Sciatic nerve (tissue), 1 donor: Measurements from ENCODE around the gene TMEM240. TPM values are rescaled to one million over a fixed set of nuclear protein-coding genes. Genes with fewer than 3 reads are reported as not detected.

Experiments
- total RNA-seq: library from RNA; stranded (reverse); fragmentation: NEBNext Ultra II Directional; extraction: Animal tissue kit (Norgen Biotek cat#: 25700); gene quantifications from one replicate; pipeline ENCODE4 v1.2.1, GENCODE V29; 2021
- donor health status: DM: no; HTN: no; CAD: no.

The TMEM240 gene
- total RNA-seq, 1 donor from 2014 or later, result 7.1 TPM

Other genes starting within 250 kb of the TMEM240 start
- 74.7 TPM for gene ACAP3, start 232.7 kb downstream of the TMEM240 start, total RNA-seq
- 11.3 TPM for gene PUSL1, start 232.0 kb downstream of the TMEM240 start, total RNA-seq
- 111 TPM for gene INTS11, start 216.0 kb downstream of the TMEM240 start, total RNA-seq
- 15.7 TPM for gene CPTP, start 215.8 kb downstream of the TMEM240 start, total RNA-seq
- gene TAS1R3, start 209.3 kb downstream of the TMEM240 start, total RNA-seq, result 0.49 TPM
- gene DVL1, start 191.2 kb downstream of the TMEM240 start, total RNA-seq, result 91.4 TPM
- 262 TPM for gene MXRA8, start 182.1 kb downstream of the TMEM240 start, total RNA-seq
- gene AURKAIP1, start 165.4 kb downstream of the TMEM240 start, total RNA-seq, result 58.9 TPM
- 207 TPM for gene CCNL2, start 141.3 kb downstream of the TMEM240 start, total RNA-seq
- 75.6 TPM for gene MRPL20, start 133.3 kb downstream of the TMEM240 start, total RNA-seq
- 11.2 TPM for gene ANKRD65, start 119.3 kb downstream of the TMEM240 start, total RNA-seq
- gene VWA1, start 104.9 kb downstream of the TMEM240 start, total RNA-seq, result 175 TPM
- 2.4 TPM for gene ATAD3C, start 90.9 kb downstream of the TMEM240 start, total RNA-seq
- gene ATAD3B, start 68.9 kb downstream of the TMEM240 start, total RNA-seq, result 28.6 TPM
- 19.4 TPM for gene ATAD3A, start 28.5 kb downstream of the TMEM240 start, total RNA-seq
- gene SSU72, start 34.2 kb upstream of the TMEM240 start, total RNA-seq, result 78.5 TPM
- 2.4 TPM for gene FNDC10, start 59.5 kb upstream of the TMEM240 start, total RNA-seq
- 68.4 TPM for gene MIB2, start 74.9 kb upstream of the TMEM240 start, total RNA-seq
- gene MMP23B, start 91.5 kb upstream of the TMEM240 start, total RNA-seq, result 5.4 TPM
- gene CDK11B, start 118.4 kb upstream of the TMEM240 start, total RNA-seq, result 27.9 TPM
- gene SLC35E2B, start 152.2 kb upstream of the TMEM240 start, total RNA-seq, result 45.6 TPM
- 51.5 TPM for gene CDK11A, start 183.7 kb upstream of the TMEM240 start, total RNA-seq
- gene NADK, start 237.8 kb upstream of the TMEM240 start, total RNA-seq, result 77.3 TPM